NCI-H1417 treated with DMSO at 0.1 percent for 48 hours (cell line): ENCODE results near the gene ELMOD1.

Source experiments
- DNase-seq: peaks from one replicate; lab custom pipeline; 2025; lab: John Stamatoyannopoulos, UW

The ELMOD1 gene

GRCh38 chr11:107583629-107584195 lies 7.2 kb upstream of the ELMOD1 start:
- no peak for DNase-seq

GRCh38 chr11:107587306-107587979 lies 3.5 kb upstream of the ELMOD1 start:
- no peak for DNase-seq

- DNase-seq = no peak
These were observed 657 bp downstream of the ELMOD1 start for GRCh38 chr11:107591378-107592230.

- no peak for DNase-seq
These were observed 1.3 kb downstream of the ELMOD1 start for GRCh38 chr11:107592231-107592590.

GRCh38 chr11:107592813-107593212 lies 1.9 kb downstream of the ELMOD1 start:
- DNase-seq = no peak

- no peak for DNase-seq
These were observed 3.0 kb downstream of the ELMOD1 start for GRCh38 chr11:107593951-107594350.

- DNase-seq = no peak
These were observed 3.8 kb downstream of the ELMOD1 start for GRCh38 chr11:107594736-107595135.

- DNase-seq = no peak
These were observed 7.5 kb downstream of the ELMOD1 start for GRCh38 chr11:107598225-107599139.

- no peak for DNase-seq
These were observed 14.4 kb downstream of the ELMOD1 start for GRCh38 chr11:107605061-107606006.

GRCh38 chr11:107606141-107606540 lies 15.2 kb downstream of the ELMOD1 start:
- no peak for DNase-seq

GRCh38 chr11:107608809-107609208 lies 17.9 kb downstream of the ELMOD1 start:
- DNase-seq = no peak

- no peak for DNase-seq
These were observed 18.7 kb downstream of the ELMOD1 start for GRCh38 chr11:107609400-107610218.

- DNase-seq = no peak
These were observed 21.5 kb downstream of the ELMOD1 start for GRCh38 chr11:107612445-107612844.

GRCh38 chr11:107619926-107620325 lies 29.0 kb downstream of the ELMOD1 start:
- no peak for DNase-seq

- no peak for DNase-seq
These were observed 30.1 kb downstream of the ELMOD1 start for GRCh38 chr11:107621081-107621480.

- no peak for DNase-seq
These were observed 32.2 kb downstream of the ELMOD1 start for GRCh38 chr11:107623183-107623582.

GRCh38 chr11:107624983-107625684 lies 34.2 kb downstream of the ELMOD1 start:
- DNase-seq = no peak

- DNase-seq = no peak
These were observed 34.7 kb downstream of the ELMOD1 start for GRCh38 chr11:107625685-107625989.

- no peak for DNase-seq
These were observed 40.1 kb downstream of the ELMOD1 start for GRCh38 chr11:107631043-107631442.

- no peak for DNase-seq
These were observed 41.0 kb downstream of the ELMOD1 start for GRCh38 chr11:107631931-107632330.
